DND-41 (cell line): ENCODE data around the gene PRKCA.

Source experiments
- ATAC-seq: fragments of 200-7000 bp; cut with Tn5 transposase; 3 replicates; pipeline ENCODE4 v1.9.1; 2021; ENCODE audit warnings: low read depth; ENCODE audit not compliant: insufficient read depth
- DNase-seq: peaks from one replicate; pipeline ENCODE4 v3.0.0-alpha.2; 2020
- H2AFZ ChIP-seq: 2 replicates; pipeline ENCODE4 v1.6.0; 2012; ENCODE audit warnings: low read depth, low read length
- H3K27ac ChIP-seq: 2 replicates; pipeline ENCODE4 v1.5.1; 2012; ENCODE audit warnings: low read length, inconsistent platforms
- H3K27me3 ChIP-seq: fragments of 200-600 bp; sonication (generic); 2 replicates; pipeline ENCODE4 v1.6.0; 2012; ENCODE audit warnings: low read length, mild to moderate bottlenecking, inconsistent platforms; ENCODE audit not compliant: insufficient read depth, poor library complexity
- H3K36me3 ChIP-seq: 2 replicates; pipeline ENCODE4 v1.5.1; 2012; ENCODE audit warnings: low read length, inconsistent platforms; ENCODE audit not compliant: insufficient read depth
- H3K4me1 ChIP-seq: 2 replicates; pipeline ENCODE4 v1.5.1; 2012; ENCODE audit warnings: mild to moderate bottlenecking, low read length; ENCODE audit not compliant: insufficient read depth
- H3K4me2 ChIP-seq: 2 replicates; pipeline ENCODE4 v1.6.0; 2012; ENCODE audit warnings: mild to moderate bottlenecking, moderate library complexity, low read length, inconsistent platforms; ENCODE audit not compliant: insufficient read depth
- H3K4me3 ChIP-seq, 2 experiments: fragments of 200-600 bp in 1 of 2; shearing (Covaris generic) in 1 of 2; 2 replicates each; pipeline ENCODE4 v1.5.1; 2012 to 2016; ENCODE audit warnings: inconsistent platforms in 2 of 2, low read length in 2 of 2, mild to moderate bottlenecking in 2 of 2, low read depth in 1 of 2, moderate library complexity in 1 of 2
- H3K79me2 ChIP-seq: 2 replicates; pipeline ENCODE4 v1.6.0; 2012; ENCODE audit warnings: low read length, inconsistent platforms; ENCODE audit not compliant: insufficient read depth
- H3K9ac ChIP-seq: 2 replicates; pipeline ENCODE4 v1.6.0; 2012; ENCODE audit warnings: low read depth, mild to moderate bottlenecking, inconsistent platforms, low read length, moderate library complexity
- H3K9me3 ChIP-seq: 2 replicates; pipeline ENCODE4 v1.5.1; 2012; ENCODE audit warnings: low read length, moderate library complexity, mild to moderate bottlenecking, inconsistent platforms; ENCODE audit not compliant: insufficient read depth, severe bottlenecking
- H4K20me1 ChIP-seq: 2 replicates; pipeline ENCODE4 v1.6.0; 2012; ENCODE audit warnings: low read length; ENCODE audit not compliant: insufficient read depth
- CTCF ChIP-seq: IDR thresholded peaks from 2 replicates; pipeline ENCODE4 v1.5.1; 2012; ENCODE audit warnings: borderline replicate concordance, low read length, moderate library complexity, mild to moderate bottlenecking; ENCODE audit not compliant: poor library complexity, severe bottlenecking; ENCODE audit errors: extremely low read depth
- EZH2 ChIP-seq: IDR thresholded peaks from 3 replicates; pipeline ENCODE4 v1.6.1; 2012; ENCODE audit warnings: borderline replicate concordance, low read depth, mild to moderate bottlenecking, moderate library complexity, low read length, inconsistent platforms; ENCODE audit not compliant: severe bottlenecking

The PRKCA gene

GRCh38 chr17:66307257-66307656 is 4.8 kb downstream of the PRKCA start:
- peaks cover 6% of the 10 kb centered on the region; the same call in 1 of the 2 replicates for H4K20me1 ChIP-seq
- no peaks in the 10 kb centered on the region for H3K9me3 ChIP-seq
- H3K27ac ChIP-seq = no peak overlapping the region
- H3K79me2 ChIP-seq = peaks cover 87% of the 10 kb centered on the region
- DNase-seq (no peak), ATAC-seq (no peak)
- peaks cover 40% of the 10 kb centered on the region for H3K4me1 ChIP-seq
- H3K4me2 ChIP-seq = 0 out of 2 replicates have a peak overlapping the region, but pooled peaks have one; percentile 10
- H2AFZ ChIP-seq = no peak overlapping the region
- TF ChIP-seq CTCF = no peak
- no peak for TF ChIP-seq EZH2
- H3K9ac ChIP-seq = no peak overlapping the region
- H3K36me3 ChIP-seq = peaks cover 38% of the 10 kb centered on the region
- no peaks in the 10 kb centered on the region for H3K27me3 ChIP-seq
- no peak overlapping the region for H3K4me3 ChIP-seq

- no peak for ATAC-seq
- TF ChIP-seq EZH2 (no peak), CTCF (no peak)
- no peaks in the 10 kb centered on the region for H3K9me3 ChIP-seq
- H3K36me3 ChIP-seq = peaks cover 38% of the 10 kb centered on the region
- H2AFZ ChIP-seq = no peak overlapping the region
- no peak for DNase-seq
- peaks cover 29% of the 10 kb centered on the region for H3K4me1 ChIP-seq
- H3K9ac ChIP-seq = no peak overlapping the region
- H3K4me2 ChIP-seq = no peak overlapping the region
- H3K79me2 ChIP-seq = peaks cover 82% of the 10 kb centered on the region
- H3K27me3 ChIP-seq = no peaks in the 10 kb centered on the region
- H3K27ac ChIP-seq = no peak overlapping the region
- peaks cover 6% of the 10 kb centered on the region; the same call in 1 of the 2 replicates for H4K20me1 ChIP-seq
- no peak overlapping the region for H3K4me3 ChIP-seq
These were observed 6.4 kb downstream of the PRKCA start for GRCh38 chr17:66308856-66309255.

GRCh38 chr17:66309793-66310192 is 7.4 kb downstream of the PRKCA start:
- peaks cover 38% of the 10 kb centered on the region for H3K36me3 ChIP-seq

More at GRCh38 chr17:66309793-66310192, 7.4 kb downstream of the PRKCA start:
- Histone ChIP-seq H3K9ac (no peak overlapping the region), H3K4me3 (no peak overlapping the region), H3K27me3 (no peaks in the 10 kb centered on the region), H3K4me1 (peaks cover 19% of the 10 kb centered on the region), H2AFZ (no peak overlapping the region), H4K20me1 (no peaks in the 10 kb centered on the region; the same call in 1 of the 2 replicates), H3K4me2 (no peak overlapping the region), H3K9me3 (no peaks in the 10 kb centered on the region), H3K27ac (no peak overlapping the region), H3K79me2 (peaks cover 82% of the 10 kb centered on the region)
- no peak for DNase-seq
- TF ChIP-seq EZH2 = no peak
- no peak for TF ChIP-seq CTCF
- no peak for ATAC-seq
